Neuronal stem cell (in vitro differentiated cells): Measurements from ENCODE around the gene PRKD1.

Experiments used
- DNase-seq: peaks from one replicate; pipeline ENCODE4 v3.0.0-alpha.2; 2013; ENCODE audit warnings: low spot score
- H2AFZ ChIP-seq: one replicate; pipeline ENCODE4 v1.6.1; 2013; ENCODE audit warnings: mild to moderate bottlenecking, low read length, inconsistent platforms
- H2AK5ac ChIP-seq: 2 replicates; pipeline ENCODE4 v1.6.1; 2013; ENCODE audit warnings: low read depth, mild to moderate bottlenecking, inconsistent platforms, low read length, moderate library complexity, mixed read lengths
- H2BK120ac ChIP-seq: 2 replicates; pipeline ENCODE4 v1.6.1; 2013; ENCODE audit warnings: low read depth, mild to moderate bottlenecking, inconsistent platforms, low read length, moderate library complexity, mixed read lengths
- H2BK12ac ChIP-seq: one replicate; pipeline ENCODE4 v1.6.1; 2013; ENCODE audit warnings: low read length, inconsistent platforms
- H2BK15ac ChIP-seq: 2 replicates; pipeline ENCODE4 v1.6.1; 2013; ENCODE audit warnings: mild to moderate bottlenecking, low read length, inconsistent platforms, mixed read lengths
- H2BK5ac ChIP-seq: one replicate; pipeline ENCODE4 v1.6.1; 2013; ENCODE audit warnings: inconsistent platforms, mild to moderate bottlenecking, low read length, moderate library complexity
- H3K14ac ChIP-seq: one replicate; pipeline ENCODE4 v1.6.1; 2013; ENCODE audit warnings: low read length, inconsistent platforms
- H3K18ac ChIP-seq: 2 replicates; pipeline ENCODE4 v1.6.1; 2013; ENCODE audit warnings: low read length, inconsistent platforms
- H3K23ac ChIP-seq: 2 replicates; pipeline ENCODE4 v1.6.1; 2013; ENCODE audit warnings: low read depth, mild to moderate bottlenecking, mixed read lengths, low read length, inconsistent platforms; ENCODE audit not compliant: poor library complexity
- H3K27ac ChIP-seq: replicated peaks from 3 replicates; pipeline ENCODE4 v1.5.1; 2013; ENCODE audit warnings: low read length, inconsistent platforms
- H3K27me3 ChIP-seq, 3 experiments: 2 replicates each; pipeline ENCODE4 v1.6.1; 2013; ENCODE audit warnings: low read length in 3 of 3, mild to moderate bottlenecking in 2 of 3, inconsistent platforms in 1 of 3, low read depth in 1 of 3, mixed read lengths in 1 of 3, moderate library complexity in 1 of 3; ENCODE audit not compliant: control insufficient read depth in 3 of 3, insufficient read depth in 3 of 3
- H3K36me3 ChIP-seq, 2 donors: replicated peaks in 1 of 2; 2 replicates each; pipeline ENCODE4 v1.6.1; 2013; ENCODE audit warnings: low read length in 2 of 2; ENCODE audit not compliant: control insufficient read depth in 2 of 2, insufficient read depth in 2 of 2
- H3K4ac ChIP-seq: 2 replicates; pipeline ENCODE4 v1.6.1; 2013; ENCODE audit warnings: inconsistent platforms, mild to moderate bottlenecking, low read length, moderate library complexity
- H3K4me1 ChIP-seq, 2 donors: 1 replicate in 1 of 2; 2 replicates in 1 of 2; pipeline ENCODE4 v1.6.1; 2013; ENCODE audit warnings: low read length in 2 of 2, low read depth in 1 of 2; ENCODE audit not compliant: control insufficient read depth in 2 of 2, insufficient read depth in 1 of 2
- H3K4me2 ChIP-seq: one replicate; pipeline ENCODE4 v1.6.1; 2013; ENCODE audit warnings: mild to moderate bottlenecking, low read length, inconsistent platforms; ENCODE audit not compliant: insufficient read depth, poor library complexity, severe bottlenecking
- H3K4me3 ChIP-seq, 2 donors: 2 replicates each; pipeline ENCODE4 v1.5.1; 2013; ENCODE audit warnings: low read length in 2 of 2, mild to moderate bottlenecking in 2 of 2, inconsistent platforms in 1 of 2, moderate library complexity in 1 of 2
- H3K79me1 ChIP-seq: one replicate; pipeline ENCODE4 v1.6.1; 2013; ENCODE audit warnings: low read depth, mild to moderate bottlenecking, inconsistent platforms, low read length, moderate library complexity
- H3K9ac ChIP-seq: one replicate; pipeline ENCODE4 v1.6.1; 2013; ENCODE audit warnings: mild to moderate bottlenecking, low read depth, low read length, inconsistent platforms; ENCODE audit not compliant: poor library complexity
- H3K9me3 ChIP-seq, 2 donors: replicated peaks in 1 of 2; 2 replicates each; pipeline versions ENCODE3 to v1.6.1; 2013; ENCODE audit warnings: low read length in 2 of 2, mild to moderate bottlenecking in 2 of 2, inconsistent platforms in 1 of 2, low read depth in 1 of 2, mixed read lengths in 1 of 2, moderate library complexity in 1 of 2; ENCODE audit not compliant: control insufficient read depth in 2 of 2, insufficient read depth in 1 of 2
- H4K8ac ChIP-seq: one replicate; pipeline ENCODE4 v1.6.1; 2013; ENCODE audit warnings: low read depth, mild to moderate bottlenecking, inconsistent platforms, low read length, moderate library complexity
- H4K91ac ChIP-seq: one replicate; pipeline ENCODE4 v1.6.1; 2013; ENCODE audit warnings: low read length, low read depth, mild to moderate bottlenecking, inconsistent platforms; ENCODE audit not compliant: poor library complexity
- WGBS, 2 donors: extraction: QIAGEN DNeasy Blood & Tissue Kit; methylation state at CpG; one replicate each; pipeline ENCODE4 v1.1.7; 2013; ENCODE audit warnings: missing lambda C conversion rate in 2 of 2, mixed read lengths in 1 of 2; ENCODE audit not compliant: insufficient read length in 2 of 2, insufficient replicate concordance in 1 of 2; ENCODE audit errors: extremely low coverage in 2 of 2; 5-methylcytosine and 5-hydroxymethylcytosine counted together

The PRKD1 gene

GRCh38 chr14:29944091-29944490 is 16.4 kb upstream of the PRKD1 start:
- H3K23ac ChIP-seq: no peak overlapping the region

GRCh38 chr14:29941401-29941800 is 13.8 kb upstream of the PRKD1 start:
- Histone ChIP-seq H3K14ac (no peak overlapping the region), H3K9ac (no peak overlapping the region), H3K27me3 (no peaks in the 10 kb centered on the region), H2BK12ac (no peak overlapping the region), H2BK5ac (no peak overlapping the region), H2AK5ac (no peak overlapping the region), H4K91ac (no peak overlapping the region), H2BK120ac (no peak overlapping the region), H3K27ac (no peak overlapping the region), H2BK15ac (no peak overlapping the region), H3K4ac (no peak overlapping the region), H2AFZ (peak overlapping the region; percentile 59), H3K4me1 (peaks cover 0 to 2% of the 10 kb centered on the region in 2 donors), H3K18ac (peak overlapping the region; percentile 52), H3K4me3 (peak overlapping the region in 1 of 2 donors; percentile 36), H3K9me3 (peaks cover 0 to 3% of the 10 kb centered on the region in 2 donors), H4K8ac (no peak overlapping the region), H3K79me1 (no peaks in the 10 kb centered on the region), H3K4me2 (no peak overlapping the region), H3K36me3 (no peaks in the 10 kb centered on the region), H3K23ac (no peak overlapping the region)
- no CpG with 5 or more reads among the region's 2 CpGs for WGBS, 2 donors
- DNase-seq: no peak

More at GRCh38 chr14:29944091-29944490, 16.4 kb upstream of the PRKD1 start:
- Histone ChIP-seq H3K36me3 (no peaks in the 10 kb centered on the region), H2AFZ (no peak overlapping the region), H3K9me3 (peaks cover 0 to 3% of the 10 kb centered on the region in 2 donors), H3K27ac (no peak overlapping the region), H2BK5ac (no peak overlapping the region), H2AK5ac (no peak overlapping the region), H2BK15ac (no peak overlapping the region), H3K9ac (no peak overlapping the region), H2BK120ac (no peak overlapping the region), H2BK12ac (no peak overlapping the region), H3K14ac (no peak overlapping the region), H3K4ac (no peak overlapping the region), H3K18ac (no peak overlapping the region), H3K4me2 (no peak overlapping the region), H4K91ac (no peak overlapping the region), H3K27me3 (no peaks in the 10 kb centered on the region), H3K4me1 (peaks cover 0 to 2% of the 10 kb centered on the region in 2 donors), H4K8ac (no peak overlapping the region), H3K4me3 (no peak overlapping the region), H3K79me1 (no peaks in the 10 kb centered on the region)
- no peak for DNase-seq

GRCh38 chr14:29940482-29940881 is 12.8 kb upstream of the PRKD1 start:
- Histone ChIP-seq H4K91ac (no peak overlapping the region), H3K4me2 (no peak overlapping the region), H3K27ac (no peak overlapping the region), H2AFZ (no peak overlapping the region), H2BK15ac (no peak overlapping the region), H3K18ac (no peak overlapping the region), H2AK5ac (no peak overlapping the region), H3K14ac (no peak overlapping the region), H4K8ac (no peak overlapping the region), H3K4me1 (peaks cover 0 to 2% of the 10 kb centered on the region in 2 donors), H3K36me3 (no peaks in the 10 kb centered on the region), H3K27me3 (no peaks in the 10 kb centered on the region), H3K23ac (no peak overlapping the region), H2BK120ac (no peak overlapping the region), H2BK12ac (no peak overlapping the region), H3K9ac (no peak overlapping the region), H3K4ac (no peak overlapping the region), H3K4me3 (no peak overlapping the region), H2BK5ac (no peak overlapping the region), H3K9me3 (peaks cover 0 to 3% of the 10 kb centered on the region in 2 donors), H3K79me1 (no peaks in the 10 kb centered on the region)
- WGBS, 2 donors: no CpG with 5 or more reads among the region's 3 CpGs
- DNase-seq: no peak

DNA sequence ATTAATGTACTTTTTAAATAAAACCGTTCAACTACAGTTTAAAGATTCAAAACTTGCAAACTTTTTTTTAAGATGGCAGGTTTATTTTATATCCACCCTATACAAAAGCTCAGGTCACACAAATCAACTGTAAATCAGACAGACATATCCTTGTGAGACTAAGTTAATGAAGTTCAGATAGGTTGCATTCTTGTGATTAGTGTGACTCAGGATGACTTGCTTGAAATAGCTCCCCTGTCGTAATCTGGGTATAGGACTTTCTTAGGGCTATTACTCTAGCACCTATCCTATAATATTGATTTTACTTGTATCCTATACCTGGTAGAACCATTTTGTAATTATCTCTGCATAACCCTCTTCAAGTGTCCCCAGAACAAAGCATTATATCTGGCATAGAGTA is 9.5 kb upstream of the PRKD1 start:
- H3K27ac ChIP-seq: no peak overlapping the region
- no peak overlapping the region for H2BK12ac ChIP-seq
- no peak overlapping the region for H3K4ac ChIP-seq
- H3K27me3 ChIP-seq: no peaks in the 10 kb centered on the region
- no peak overlapping the region for H3K18ac ChIP-seq
- H3K14ac ChIP-seq: no peak overlapping the region
- H2BK15ac ChIP-seq: no peak overlapping the region
- H2AFZ ChIP-seq: no peak overlapping the region
- no CpG with 5 or more reads among the region's 2 CpGs for WGBS, 2 donors
- no peaks in the 10 kb centered on the region for H3K79me1 ChIP-seq
- no peak overlapping the region for H3K4me3 ChIP-seq
- no peak overlapping the region for H3K4me2 ChIP-seq
- H3K9ac ChIP-seq: no peak overlapping the region
- no peak overlapping the region for H4K91ac ChIP-seq
- H2BK5ac ChIP-seq: no peak overlapping the region
- H2BK120ac ChIP-seq: no peak overlapping the region
- H3K36me3 ChIP-seq: no peaks in the 10 kb centered on the region
- peaks cover 0 to 2% of the 10 kb centered on the region in 2 donors for H3K4me1 ChIP-seq
- no peak for DNase-seq
- peaks cover 0 to 3% of the 10 kb centered on the region in 2 donors for H3K9me3 ChIP-seq
- no peak overlapping the region for H3K23ac ChIP-seq
- no peak overlapping the region for H2AK5ac ChIP-seq
- no peak overlapping the region for H4K8ac ChIP-seq
